GM12891 (cell line): ENCODE results near the gene OR13A1.

Experiments used
- POLR2A ChIP-seq: IDR thresholded peaks from 2 replicates; pipeline ENCODE4 v1.6.1; 2011; ENCODE audit warnings: low read depth, low read length, control low read depth
- POLR2AphosphoS5 ChIP-seq: IDR thresholded peaks from 2 replicates; pipeline ENCODE4 v1.6.1; 2011; ENCODE audit warnings: low read depth, low read length, control low read depth

GRCh38 chr10:45265996-45266395, 49.4 kb downstream of the OR13A1 start:
- TF ChIP-seq POLR2A (no peak), POLR2AphosphoS5 (no peak)
